Putamen (tissue), 1 donor: ENCODE measurements around the gene CLIP1.
A peak's percentile ranks its signal among the peaks of the same experiment; 100 is the strongest.

Source experiments
- DNase-seq: peaks from one replicate; pipeline ENCODE4 v3.0.0-alpha.2; 2016; ENCODE audit warnings: low spot score

Gene CLIP1

DNA sequence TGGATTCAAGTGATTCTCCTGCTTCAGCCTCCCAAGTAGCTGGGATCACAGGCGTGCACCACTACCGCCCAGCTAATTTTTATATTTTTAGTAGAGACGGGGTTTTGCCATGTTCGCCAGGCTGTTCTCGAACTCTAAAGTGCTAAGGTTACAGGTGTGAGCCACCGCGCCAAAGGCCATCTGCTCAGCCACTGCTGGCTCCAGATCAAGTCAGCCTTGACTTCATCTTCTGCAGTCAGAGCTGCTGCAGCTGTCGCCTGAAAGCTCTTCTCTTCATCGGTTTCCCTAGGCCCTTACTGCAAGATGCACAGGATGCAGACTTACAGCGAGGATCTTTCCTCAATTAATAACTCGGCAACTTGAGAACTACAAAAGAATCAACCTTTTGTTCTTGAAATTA, 66.8 kb downstream of the CLIP1 start:
- no peak for DNase-seq

DNA sequence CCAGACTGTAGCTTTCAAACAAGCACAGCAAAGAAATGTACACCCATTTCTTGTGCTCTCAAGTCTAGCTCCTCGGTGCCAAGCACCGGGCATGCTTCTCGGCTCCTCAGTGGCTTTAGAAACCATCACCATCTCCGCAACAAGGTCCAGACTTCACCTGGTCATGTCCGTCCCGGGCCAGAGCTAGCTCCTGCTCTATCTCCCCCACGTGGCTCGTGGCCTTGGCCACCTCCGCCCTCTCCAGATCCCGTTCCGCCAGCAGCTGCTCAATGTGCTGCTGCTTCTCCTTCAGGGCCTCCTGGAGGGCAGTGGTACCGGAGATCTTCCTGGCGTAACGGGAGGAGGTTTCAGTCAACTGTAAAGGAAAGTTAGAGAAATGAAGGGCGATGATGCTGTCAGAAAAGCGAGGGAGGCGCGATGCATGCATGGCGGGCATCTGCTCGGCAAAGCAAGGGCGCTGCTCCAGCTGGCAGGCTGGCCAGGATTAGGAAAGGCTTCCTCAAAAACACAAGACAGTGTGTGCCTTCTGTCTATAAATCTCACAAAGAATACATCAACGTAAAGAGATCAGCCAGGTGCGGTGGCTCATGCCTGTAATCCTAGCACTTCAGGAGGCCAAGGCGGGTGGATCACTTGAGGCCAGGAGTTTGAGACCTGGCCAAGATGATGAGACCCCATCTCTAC, 67.4 kb downstream of the CLIP1 start:
- DNase-seq: no peak

DNA sequence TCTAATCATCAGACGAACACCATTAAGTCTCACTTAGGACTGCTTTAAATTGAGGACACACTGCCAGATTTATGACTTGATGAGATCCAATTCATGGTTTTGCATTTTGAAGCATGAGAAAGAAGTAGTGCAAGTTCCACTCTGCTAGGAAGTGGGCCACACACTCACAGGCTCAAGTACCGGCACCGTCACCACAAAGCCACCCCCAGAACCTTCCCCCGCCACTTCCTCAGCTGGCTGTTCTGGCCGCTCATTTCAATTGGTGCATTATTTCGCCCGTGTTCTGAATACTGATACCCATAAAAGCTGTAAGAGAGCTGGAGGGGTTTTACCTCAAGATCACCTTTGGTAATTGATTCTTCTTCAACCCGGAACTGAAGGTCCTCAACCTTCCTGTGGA, 70.1 kb downstream of the CLIP1 start:
- DNase-seq: no peak

DNA sequence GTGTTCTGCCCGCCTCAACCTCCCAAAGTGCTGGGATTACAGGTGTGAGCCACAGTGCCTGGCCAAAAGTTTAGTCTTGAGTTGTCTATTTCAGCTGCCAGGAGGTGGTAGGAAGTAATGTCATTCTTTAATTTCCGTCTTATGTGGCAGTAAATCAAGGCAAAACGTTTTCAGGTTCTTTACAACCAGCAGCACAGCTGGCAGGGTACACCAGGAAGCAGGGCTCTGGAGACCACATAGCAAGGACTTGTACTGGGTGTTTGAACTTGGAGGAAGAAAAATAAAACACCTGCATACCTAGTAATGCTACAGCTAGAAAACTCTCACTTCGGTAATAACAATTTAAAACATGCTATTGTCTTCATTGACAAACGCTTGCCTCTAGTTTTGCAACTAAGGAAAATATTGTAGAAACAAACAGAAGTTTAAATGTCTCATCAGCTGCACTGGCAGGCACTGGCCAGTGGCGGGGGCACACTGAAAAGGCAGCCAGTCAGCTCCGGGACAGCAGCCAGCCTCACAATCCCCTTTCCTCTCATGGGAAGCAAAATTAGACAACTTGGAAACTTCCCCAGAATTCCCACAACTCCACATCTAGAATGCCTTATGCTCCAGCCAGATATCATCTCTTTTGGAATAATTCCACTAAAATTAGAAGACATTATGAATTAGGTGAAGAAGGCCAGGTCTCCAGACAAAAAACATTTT, 72.2 kb downstream of the CLIP1 start:
- DNase-seq: peak; percentile 27

DNA sequence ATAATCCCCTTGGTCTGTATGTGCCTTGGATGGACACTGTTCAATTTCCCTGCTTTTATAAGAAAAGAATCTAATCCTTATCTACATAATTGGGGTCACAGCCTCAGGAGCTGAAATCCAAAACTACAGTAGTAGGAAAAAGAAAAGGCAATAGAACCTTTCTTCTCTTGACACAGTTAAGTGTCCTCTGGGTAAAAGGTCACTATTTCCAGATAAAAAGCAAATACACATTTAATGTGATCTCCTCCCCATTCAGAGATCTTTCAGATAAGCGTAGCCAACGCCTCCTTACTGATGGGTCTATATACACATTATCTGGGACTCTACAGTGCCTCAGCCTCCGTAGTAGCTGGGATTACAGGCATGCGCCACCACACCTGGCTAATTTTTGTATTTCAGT, 73.4 kb downstream of the CLIP1 start:
- no peak for DNase-seq

DNA sequence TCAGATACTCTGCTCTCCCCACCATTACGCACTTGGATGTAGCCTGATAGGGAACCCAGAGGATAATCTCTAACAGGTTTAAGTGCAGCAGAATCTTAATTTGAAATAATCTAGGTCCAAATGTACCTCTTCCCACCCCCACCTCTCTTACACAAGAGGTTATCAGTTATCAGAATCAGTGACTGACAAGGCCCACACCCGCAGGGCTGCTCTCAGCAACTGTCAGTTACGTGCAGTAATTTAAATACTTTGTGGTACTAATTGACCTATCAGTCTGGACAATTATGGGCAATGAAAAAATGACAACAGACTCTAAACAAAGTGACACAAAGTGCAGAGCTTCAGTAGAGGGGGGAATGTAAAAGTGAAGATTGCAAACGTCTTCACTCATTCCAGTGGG, 74.0 kb downstream of the CLIP1 start:
- DNase-seq: no peak

DNA sequence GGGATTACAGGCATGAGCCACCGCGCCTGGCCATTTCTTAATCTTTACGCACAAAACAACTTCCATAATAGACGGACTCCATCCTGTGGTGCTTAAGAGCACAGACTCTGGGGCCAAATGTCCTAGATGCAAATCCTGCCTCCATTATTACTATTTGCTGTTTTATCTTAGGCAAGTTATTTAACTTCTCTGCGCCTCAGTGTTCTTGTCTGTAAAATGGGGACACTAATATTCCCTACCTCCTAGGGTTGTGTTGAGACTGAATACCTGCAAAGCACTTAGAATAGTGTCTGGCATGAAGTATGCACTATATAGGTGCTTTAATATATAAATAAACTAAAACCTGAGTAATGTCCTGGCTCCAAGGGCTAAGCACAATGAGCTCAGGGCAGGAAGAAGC, 76.4 kb downstream of the CLIP1 start:
- DNase-seq: no peak

DNA sequence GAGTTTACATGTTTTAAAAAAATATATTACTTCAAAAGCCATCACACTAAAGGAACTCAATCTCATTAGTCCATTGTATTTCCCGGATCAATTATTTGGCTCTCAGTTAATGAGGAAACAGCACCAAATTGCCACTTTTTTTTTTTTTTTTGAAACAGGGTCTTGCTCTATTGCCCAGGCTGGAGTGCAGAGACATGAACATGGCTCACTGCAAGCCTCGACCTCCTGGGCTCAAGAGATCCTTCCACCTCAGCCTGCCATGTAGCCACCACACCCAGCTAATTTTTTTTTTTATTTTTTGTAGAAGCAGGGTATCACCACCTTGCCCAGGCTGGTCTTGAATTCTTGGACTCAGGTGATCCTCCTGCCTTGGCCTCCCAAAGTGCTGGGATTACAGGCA, 77.4 kb downstream of the CLIP1 start:
- DNase-seq: no peak

DNA sequence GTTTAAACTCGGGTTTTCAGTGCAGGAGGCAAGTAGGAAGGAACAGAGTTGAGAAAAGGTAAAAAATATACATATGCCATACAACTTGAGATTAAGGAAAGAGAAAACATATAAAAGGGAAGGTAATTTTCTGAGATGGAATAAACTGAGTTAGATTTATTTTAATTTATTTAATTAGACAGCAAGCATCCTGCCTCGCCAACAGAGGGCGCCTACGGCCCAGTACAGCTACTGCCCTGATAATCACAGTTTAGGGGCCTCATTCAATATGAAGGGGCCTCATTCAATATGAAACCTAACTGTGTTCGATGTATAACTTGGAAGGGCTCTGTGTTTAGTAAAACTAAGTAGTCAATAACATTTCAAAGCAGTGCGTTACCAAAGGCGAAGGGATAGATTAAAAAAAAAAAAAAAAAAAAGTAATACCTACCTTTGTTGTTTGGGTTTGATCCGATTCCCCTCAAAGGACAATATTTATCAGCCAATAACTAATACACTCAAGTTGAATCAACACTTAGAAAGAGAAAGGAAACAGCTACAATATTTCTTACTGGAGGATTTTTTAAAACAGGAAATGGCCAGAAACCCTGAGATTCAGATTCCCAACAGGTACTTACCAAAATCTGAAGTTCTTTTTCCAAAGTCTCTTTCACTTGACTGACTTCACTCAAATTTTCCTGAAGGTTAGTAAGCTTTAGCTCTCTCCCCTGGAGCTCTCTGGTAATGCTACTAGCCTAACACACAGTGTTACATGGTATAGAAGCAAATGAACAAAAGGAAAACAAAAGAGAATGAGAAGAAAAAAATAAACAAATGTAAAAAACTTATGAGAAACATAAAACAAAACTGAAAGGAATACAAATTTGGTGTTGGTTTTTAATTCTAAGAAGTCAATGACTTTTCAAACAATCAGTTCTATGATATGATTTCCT, 86.2 kb downstream of the CLIP1 start:
- DNase-seq: no peak

DNA sequence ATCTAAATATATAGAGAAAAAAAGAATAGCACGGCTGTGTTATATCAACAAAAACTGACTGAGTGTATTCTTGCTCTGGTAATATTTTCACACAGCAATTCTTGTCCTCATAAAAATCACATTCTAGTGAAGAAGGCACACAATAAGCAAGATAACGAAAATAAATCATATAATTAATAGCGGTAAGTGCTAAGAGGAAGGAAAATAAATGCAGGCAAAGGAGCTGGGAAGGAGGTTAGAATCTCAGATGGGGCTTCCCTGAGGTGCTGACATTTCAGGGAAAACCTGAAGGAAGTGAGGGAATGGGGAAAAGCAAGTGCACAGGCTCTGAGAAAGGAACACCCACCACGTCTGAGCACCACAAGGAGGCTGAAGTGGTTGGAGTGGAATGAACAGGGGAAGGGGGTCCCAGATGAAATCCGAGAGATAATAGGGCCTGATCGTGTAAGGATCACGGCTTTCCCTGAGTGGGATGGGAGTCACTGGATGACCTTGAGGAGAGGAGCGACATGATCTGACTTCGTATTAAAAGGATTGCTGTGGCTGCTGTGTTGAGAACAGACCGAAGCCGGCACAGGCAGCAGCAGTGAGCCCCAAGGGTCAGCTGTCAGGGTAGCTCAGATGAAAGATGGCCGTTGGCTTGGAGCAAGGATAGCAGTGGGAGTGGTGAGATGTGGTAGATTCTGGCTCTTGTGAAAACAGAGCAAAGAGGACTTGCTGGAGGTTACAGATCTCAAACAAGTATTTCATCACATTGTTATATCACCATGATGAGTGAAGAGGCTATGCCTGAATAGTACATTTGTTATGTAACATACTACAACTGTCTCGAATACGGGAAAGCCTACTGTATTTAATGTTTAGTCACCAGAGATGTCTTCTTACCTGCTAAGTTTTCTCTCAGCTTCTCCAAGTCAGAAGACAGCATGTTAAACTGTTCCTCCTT, 89.1 kb downstream of the CLIP1 start:
- DNase-seq: peak; percentile 35

DNA sequence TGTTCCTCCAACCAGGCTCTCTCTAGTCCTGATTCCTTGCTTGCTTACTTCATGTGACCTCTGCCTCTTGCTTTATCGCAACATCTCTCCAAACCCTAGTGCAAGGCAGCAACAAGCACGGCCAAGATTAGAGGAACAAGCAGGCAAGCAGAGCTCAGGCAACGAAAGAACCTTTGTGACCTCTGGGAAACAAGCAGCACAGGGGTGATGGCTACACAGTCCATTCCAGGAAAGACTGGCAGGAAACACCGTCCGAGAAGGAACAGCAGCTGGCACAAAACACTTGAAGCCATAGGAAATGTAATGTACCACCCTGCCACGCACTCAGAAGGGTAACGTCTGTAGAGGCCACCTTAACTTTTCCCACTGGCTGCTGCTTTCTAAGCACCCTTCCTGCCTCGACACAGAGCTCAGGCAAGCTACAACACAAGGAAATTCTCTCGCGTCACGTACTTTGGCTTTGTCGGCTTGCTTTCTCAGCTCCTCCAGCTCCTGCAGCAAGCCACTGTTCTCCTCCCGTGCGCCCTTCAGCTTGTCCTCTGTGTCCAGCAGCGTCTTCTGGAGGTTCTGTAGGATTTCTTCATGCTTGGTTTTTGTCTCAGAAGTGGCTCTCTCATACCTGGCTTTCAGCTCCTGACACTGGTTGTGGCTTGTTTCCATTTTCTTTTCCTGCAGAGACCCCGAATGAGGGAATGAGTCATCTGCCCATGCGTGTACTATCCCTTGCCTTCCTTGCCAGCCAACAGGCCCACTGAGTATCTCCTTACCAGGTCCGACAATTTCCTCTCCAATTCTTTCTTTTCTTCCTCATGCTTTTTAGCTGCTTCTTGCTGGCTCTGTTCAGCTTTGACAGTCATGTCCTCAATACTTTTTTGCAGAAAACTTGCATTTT, 94.7 kb downstream of the CLIP1 start:
- DNase-seq: no peak

DNA sequence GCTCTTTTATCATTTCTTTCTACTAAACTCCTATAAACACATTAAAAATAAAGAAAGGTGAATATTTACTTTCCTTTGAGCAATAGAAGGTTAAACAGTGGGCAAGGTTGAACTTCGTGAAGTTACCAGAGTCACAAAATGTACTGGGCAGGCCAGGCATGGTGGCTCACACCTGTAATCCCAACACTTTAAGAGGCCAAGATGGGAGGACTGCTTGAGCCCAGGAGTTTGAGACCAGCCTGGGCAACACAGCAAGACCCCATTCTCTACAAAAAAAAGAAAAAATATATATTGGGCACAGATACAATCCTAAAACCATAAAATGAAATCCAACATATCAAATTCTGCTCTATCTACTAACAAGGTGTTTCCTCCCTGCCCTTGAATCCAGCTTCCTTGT, 95.5 kb downstream of the CLIP1 start:
- DNase-seq: no peak

DNA sequence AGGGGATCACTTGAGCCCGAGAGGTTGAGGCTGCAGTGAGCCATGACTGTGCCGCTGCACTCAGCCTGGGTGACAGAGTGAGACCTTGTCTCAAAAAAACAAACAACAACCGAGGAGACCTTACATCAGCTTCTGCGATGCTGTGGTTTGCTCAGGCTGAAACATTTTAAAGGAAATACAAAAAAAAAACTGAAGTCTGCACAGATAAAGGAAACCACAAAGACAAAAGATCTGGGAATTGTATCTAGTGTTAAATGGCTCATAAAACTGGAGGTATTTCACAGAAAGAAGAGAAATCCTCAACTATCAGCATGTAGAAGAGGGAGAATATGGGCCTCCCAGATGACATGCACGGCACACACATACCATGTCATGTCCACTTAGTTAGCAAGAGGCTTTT, 95.9 kb downstream of the CLIP1 start:
- DNase-seq: no peak

DNA sequence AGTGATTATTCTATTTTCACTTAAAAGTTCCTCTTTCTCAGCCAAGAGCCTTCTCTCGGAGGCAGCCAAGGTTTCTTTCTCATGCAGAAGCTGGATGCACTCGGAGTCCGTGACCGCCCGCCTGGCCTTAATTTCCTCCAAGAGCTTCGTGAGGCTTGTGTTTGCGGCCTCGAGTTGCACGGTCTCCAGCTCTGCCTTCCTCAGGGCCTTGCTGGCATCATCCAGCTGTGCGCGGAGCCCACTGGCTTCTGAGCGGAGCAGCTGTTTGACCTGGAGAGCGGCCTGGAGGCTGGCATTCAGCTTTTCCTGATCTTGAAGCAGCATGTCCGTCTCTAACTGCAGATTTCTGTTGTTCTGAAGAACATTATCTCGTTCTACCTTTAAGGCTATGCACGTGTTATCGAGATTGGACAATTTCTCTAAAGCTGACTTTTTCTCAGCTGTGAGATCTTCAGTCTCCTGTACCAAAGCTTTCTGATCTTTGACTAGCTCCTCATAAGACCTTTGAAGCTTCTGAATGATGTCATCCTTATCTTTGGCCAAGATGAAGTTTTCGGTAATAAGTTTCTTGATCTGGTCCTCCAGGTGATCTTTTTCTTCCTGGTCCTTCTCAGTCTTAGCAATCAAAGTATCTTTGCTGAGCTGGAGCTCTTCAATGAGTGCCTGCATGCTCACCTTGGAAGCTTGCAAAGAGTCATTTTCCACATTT, 99.0 kb downstream of the CLIP1 start:
- no peak for DNase-seq

DNA sequence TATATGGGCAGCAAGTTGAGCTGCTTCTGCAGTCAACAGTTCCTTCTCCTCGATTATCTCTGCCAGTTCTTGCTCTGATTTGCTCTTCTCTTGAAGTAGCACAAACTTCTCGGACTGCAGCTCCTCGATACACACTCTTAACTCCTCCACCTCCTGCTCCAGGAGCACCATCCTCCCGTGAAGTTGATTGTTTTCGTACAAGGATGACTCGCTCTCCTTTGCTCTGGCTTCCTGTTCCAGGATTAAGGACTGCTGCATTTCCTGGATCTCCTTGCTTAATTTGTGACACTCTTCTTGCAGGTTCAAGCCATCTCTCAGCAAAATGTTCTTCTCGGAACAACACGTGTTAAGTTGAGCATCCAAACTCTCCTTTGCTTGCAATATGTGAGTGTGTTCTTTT, 100.0 kb downstream of the CLIP1 start:
- no peak for DNase-seq

DNA sequence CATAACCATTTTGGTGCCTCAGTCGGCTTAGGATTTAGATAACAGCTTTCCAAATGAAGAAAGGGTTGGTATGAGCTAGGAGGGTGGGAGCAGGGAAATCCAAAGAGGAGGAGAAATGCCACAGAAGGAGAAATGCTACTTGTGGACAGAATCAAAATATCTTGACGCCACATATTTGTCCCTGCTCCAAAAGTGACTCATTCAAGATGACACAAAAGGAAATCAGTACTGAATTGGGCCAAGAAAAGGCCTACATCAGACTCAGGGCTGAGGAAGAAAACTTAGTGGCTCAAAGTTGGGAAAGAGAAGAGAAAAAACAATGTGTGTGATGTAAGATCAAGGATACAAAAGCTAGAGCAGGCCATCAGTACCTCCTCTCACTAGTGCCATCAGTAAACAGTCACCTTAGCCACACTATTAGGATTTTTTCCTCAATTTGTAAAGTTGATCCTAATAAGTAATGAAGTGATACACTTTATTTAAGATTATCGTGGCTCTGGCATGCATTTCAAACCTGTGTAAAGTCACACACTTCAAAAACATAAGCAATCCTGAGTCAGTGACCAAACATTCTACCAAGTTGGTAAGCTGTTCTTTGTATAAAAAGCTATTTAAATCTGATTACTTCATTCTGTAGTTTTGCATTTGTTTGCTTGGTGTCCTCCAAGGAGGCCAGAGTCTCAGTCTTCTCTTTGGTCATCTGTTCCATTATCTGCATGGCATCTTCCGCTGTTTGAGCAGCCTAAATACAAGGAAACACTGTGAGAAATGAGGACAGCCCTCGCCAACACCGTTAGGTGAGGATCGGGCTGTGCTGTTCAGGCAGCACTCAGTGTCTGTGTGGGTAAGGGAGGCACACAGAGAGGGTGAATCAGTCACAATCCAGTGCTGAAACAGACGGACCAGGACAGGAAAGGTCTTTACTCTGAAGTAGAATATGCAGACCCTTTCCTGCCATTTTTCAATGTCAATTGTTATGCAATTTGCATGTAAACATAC, 103.6 kb downstream of the CLIP1 start:
- DNase-seq: no peak

DNA sequence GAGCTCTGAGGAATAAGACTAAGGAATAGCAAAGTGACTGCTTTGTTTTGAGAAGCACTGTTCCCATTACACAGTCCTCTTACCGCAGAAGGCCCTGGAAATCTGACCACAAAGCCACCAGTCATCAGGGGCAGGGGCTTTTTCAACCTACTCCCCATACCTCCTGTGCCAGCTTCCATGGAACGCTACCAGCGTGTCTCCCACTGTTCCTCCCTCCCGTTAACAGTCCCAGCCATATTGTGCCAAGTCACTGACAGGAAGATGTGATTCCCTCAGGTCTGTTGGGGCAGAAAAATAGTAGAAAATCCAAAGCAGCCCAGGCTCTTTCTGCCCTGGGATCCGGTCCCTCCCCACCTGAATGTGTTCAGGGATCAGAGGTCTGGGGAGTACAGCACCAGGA, 109.5 kb downstream of the CLIP1 start:
- DNase-seq: no peak

DNA sequence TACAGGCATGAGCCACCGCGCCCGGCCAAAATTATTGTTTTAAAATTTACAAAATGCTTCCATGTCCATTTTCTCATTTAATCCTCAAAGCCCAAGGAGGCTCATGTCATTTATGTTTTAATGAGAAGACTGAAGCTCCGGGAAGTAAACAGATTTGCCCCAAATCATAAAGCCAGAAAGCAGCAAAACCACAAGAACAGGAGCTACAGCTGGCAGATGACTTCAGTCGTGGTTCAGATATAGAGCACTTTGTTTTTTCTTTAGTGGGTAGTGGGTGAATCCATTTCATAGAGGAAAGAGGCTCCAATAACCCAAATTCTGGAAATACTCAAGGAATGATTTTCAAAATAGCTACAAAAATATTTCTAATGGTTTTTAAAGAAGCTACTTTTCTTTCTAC, 110.8 kb downstream of the CLIP1 start:
- DNase-seq: no peak
